Gastroesophageal sphincter (tissue), 3 donors: Measurements from ENCODE around the gene ZBTB20.

Experiments used
- POLR2A ChIP-seq, 2 donors: fragments of 450-650 bp; IDR thresholded peaks; one replicate each; pipeline ENCODE4 v1.6.1; 2017; ENCODE audit warnings: antibody characterized with exemption in 2 of 2, mild to moderate bottlenecking in 2 of 2, moderate library complexity in 1 of 2
- TF ChIP-seq, protein P1 (sequence below), 4 experiments: fragments of 200-600 bp in 2 of 4; fragments of 450-650 bp in 2 of 4; sonication (generic) in 1 of 4; IDR thresholded peaks; one replicate each; pipeline ENCODE4 v1.5.1; 2017 to 2019; ENCODE audit warnings: antibody characterized with exemption in 4 of 4, mild to moderate bottlenecking in 2 of 4, moderate library complexity in 2 of 4

DNA sequence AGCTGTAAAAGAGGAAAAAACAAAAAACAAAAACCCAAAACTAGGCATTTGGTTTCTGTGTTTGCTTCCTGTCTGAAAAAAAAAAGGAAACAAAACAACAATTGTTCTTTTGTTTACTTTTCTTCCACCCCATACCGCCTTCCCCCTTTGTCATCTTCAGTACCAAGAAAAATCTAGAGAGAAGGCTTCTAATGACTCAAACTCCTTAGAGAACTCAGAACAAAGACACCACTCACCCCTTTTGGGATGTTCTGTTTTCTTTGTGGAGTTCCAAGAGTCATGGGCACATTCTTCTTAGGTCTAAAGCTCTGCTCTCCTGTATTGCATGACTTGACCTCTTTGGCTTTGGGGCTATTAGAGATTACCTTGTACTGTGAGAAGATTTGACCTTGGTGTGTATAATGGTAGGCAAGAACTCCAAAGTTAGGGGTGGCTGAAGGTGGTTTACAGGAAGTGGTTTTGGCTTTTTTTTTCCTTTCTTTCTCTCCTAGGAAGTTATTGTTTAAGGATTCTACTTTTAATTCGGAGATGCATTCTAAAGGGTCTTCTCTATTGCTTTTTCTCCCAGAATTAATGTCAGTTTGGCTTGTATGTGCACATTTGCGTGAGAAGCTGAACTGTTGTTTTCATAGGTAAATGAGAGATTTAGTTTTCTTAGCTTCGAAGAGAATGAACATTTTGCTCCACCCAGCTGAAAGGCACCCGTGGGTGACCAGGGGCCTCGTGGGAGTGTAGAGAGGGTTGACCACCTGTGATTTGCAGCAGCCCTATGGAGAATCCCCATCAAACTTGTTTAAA, 39.5 kb upstream of the ZBTB20 start:
- TF ChIP-seq, protein P1, sequence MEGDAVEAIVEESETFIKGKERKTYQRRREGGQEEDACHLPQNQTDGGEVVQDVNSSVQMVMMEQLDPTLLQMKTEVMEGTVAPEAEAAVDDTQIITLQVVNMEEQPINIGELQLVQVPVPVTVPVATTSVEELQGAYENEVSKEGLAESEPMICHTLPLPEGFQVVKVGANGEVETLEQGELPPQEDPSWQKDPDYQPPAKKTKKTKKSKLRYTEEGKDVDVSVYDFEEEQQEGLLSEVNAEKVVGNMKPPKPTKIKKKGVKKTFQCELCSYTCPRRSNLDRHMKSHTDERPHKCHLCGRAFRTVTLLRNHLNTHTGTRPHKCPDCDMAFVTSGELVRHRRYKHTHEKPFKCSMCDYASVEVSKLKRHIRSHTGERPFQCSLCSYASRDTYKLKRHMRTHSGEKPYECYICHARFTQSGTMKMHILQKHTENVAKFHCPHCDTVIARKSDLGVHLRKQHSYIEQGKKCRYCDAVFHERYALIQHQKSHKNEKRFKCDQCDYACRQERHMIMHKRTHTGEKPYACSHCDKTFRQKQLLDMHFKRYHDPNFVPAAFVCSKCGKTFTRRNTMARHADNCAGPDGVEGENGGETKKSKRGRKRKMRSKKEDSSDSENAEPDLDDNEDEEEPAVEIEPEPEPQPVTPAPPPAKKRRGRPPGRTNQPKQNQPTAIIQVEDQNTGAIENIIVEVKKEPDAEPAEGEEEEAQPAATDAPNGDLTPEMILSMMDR (IDR thresholded peaks at IDR 0.05): no peak
- TF ChIP-seq POLR2A (IDR thresholded peaks at IDR 0.05): no peak
